Peyer's patch (tissue), 4 donors: Measurements from ENCODE around the gene CASS4.

Experiments used
- POLR2A ChIP-seq, 2 donors: fragments of 450-650 bp; IDR thresholded peaks; one replicate each; pipeline ENCODE4 v1.5.1; 2017; ENCODE audit warnings: antibody characterized with exemption in 2 of 2, mild to moderate bottlenecking in 2 of 2, moderate library complexity in 2 of 2
- TF ChIP-seq, protein P1 (sequence below), 6 experiments: fragments of 450-650 bp in 4 of 6; fragments of 200-600 bp in 2 of 6; sonication (generic) in 1 of 6; IDR thresholded peaks; one replicate each; pipeline ENCODE4 v1.5.1; 2017 to 2019; ENCODE audit warnings: antibody characterized with exemption in 6 of 6, mild to moderate bottlenecking in 3 of 6, moderate library complexity in 1 of 6

DNA sequence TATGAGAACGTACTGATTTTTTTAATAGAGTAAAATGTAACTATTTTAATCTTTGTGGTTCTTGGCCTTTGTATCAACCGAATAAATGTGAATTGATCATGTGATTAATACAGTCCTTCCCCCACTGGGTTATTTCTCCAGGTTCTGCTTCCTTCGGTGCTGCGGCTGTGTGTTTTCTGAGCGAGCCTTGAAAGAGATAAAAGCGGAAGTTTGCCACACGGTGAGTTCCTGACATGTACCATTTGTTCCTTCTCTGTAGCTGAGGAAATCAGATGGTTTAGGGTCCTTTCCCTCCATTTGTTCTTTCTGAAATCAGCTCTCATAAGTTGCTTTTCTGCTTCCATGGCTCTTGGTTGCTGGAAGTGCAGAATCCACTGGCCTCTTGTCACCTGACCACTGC, 71.9 kb downstream of the CASS4 start:
- TF ChIP-seq, protein P1, sequence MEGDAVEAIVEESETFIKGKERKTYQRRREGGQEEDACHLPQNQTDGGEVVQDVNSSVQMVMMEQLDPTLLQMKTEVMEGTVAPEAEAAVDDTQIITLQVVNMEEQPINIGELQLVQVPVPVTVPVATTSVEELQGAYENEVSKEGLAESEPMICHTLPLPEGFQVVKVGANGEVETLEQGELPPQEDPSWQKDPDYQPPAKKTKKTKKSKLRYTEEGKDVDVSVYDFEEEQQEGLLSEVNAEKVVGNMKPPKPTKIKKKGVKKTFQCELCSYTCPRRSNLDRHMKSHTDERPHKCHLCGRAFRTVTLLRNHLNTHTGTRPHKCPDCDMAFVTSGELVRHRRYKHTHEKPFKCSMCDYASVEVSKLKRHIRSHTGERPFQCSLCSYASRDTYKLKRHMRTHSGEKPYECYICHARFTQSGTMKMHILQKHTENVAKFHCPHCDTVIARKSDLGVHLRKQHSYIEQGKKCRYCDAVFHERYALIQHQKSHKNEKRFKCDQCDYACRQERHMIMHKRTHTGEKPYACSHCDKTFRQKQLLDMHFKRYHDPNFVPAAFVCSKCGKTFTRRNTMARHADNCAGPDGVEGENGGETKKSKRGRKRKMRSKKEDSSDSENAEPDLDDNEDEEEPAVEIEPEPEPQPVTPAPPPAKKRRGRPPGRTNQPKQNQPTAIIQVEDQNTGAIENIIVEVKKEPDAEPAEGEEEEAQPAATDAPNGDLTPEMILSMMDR (IDR thresholded peaks at IDR 0.05) = no peak
- no peak for TF ChIP-seq POLR2A (IDR thresholded peaks at IDR 0.05)
